HG02588 (cell line): ENCODE measurements around the gene PTCSC3.
"Not testable (repeated sequence)": the region's sequence is repeated elsewhere in the genome, so short reads cannot be mapped to it uniquely, and the experiment has no call there.

Experiments used
- ATAC-seq: cut with Tn5 transposase; IDR thresholded peaks from one replicate; pipeline ENCODE4 v1.9.1; 2021; ENCODE audit warnings: mild to moderate bottlenecking, moderate library complexity; ENCODE audit not compliant: unreplicated experiment

Gene PTCSC3

GRCh38 chr14:36174767-36175424, 1.6 kb downstream of the PTCSC3 start:
- no peak for ATAC-seq

- ATAC-seq = no peak
Measured at GRCh38 chr14:36173161-36173560, 3.4 kb downstream of the PTCSC3 start.

- no peak for ATAC-seq
Measured at GRCh38 chr14:36171607-36172006, 4.9 kb downstream of the PTCSC3 start.

- no peak for ATAC-seq
Measured at GRCh38 chr14:36167431-36167830, 9.1 kb downstream of the PTCSC3 start.

- no peak for ATAC-seq
Measured at GRCh38 chr14:36163451-36163850, 13.1 kb downstream of the PTCSC3 start.

- no peak for ATAC-seq
Measured at GRCh38 chr14:36162267-36162666, 14.3 kb downstream of the PTCSC3 start.

GRCh38 chr14:36161776-36162175, 14.7 kb downstream of the PTCSC3 start:
- no peak for ATAC-seq

- ATAC-seq = no peak
Measured at GRCh38 chr14:36151335-36151734, 25.2 kb downstream of the PTCSC3 start.

GRCh38 chr14:36134038-36134437, 42.5 kb downstream of the PTCSC3 start:
- no peak for ATAC-seq

- no peak for ATAC-seq
Measured at GRCh38 chr14:36132826-36133225, 43.7 kb downstream of the PTCSC3 start.

GRCh38 chr14:36130186-36130585, 46.3 kb downstream of the PTCSC3 start:
- ATAC-seq = no peak

GRCh38 chr14:36129181-36129580, 47.3 kb downstream of the PTCSC3 start:
- no peak for ATAC-seq

GRCh38 chr14:36113341-36113740, 63.2 kb downstream of the PTCSC3 start:
- no peak for ATAC-seq

- ATAC-seq = no peak
Measured at GRCh38 chr14:36111822-36112583, 64.5 kb downstream of the PTCSC3 start.

- ATAC-seq = no peak
Measured at GRCh38 chr14:36105401-36105800, 71.1 kb downstream of the PTCSC3 start.

- ATAC-seq = not testable (repeated sequence)
Measured at GRCh38 chr14:36104258-36104657, 72.3 kb downstream of the PTCSC3 start.

- ATAC-seq = no peak
Measured at GRCh38 chr14:36099619-36100018, 76.9 kb downstream of the PTCSC3 start.

- ATAC-seq = no peak
Measured at GRCh38 chr14:36097356-36097755, 79.2 kb downstream of the PTCSC3 start.

GRCh38 chr14:36096090-36096489, 80.4 kb downstream of the PTCSC3 start:
- ATAC-seq = peak; percentile 57

GRCh38 chr14:36094963-36095362, 81.6 kb downstream of the PTCSC3 start:
- no peak for ATAC-seq

GRCh38 chr14:36091096-36091495, 85.4 kb downstream of the PTCSC3 start:
- ATAC-seq = peak; percentile 88

- no peak for ATAC-seq
Measured at GRCh38 chr14:36087411-36087810, 89.1 kb downstream of the PTCSC3 start.
